HUDEP-2 (cell line): Measurements from ENCODE around the gene CROCC2.

Source experiments
- DNase-seq, 76 experiments: peaks; one replicate each; lab custom pipeline; 2025; ENCODE audit not compliant: unreplicated experiment in 76 of 76; lab: John Stamatoyannopoulos, UW

Gene CROCC2

DNA sequence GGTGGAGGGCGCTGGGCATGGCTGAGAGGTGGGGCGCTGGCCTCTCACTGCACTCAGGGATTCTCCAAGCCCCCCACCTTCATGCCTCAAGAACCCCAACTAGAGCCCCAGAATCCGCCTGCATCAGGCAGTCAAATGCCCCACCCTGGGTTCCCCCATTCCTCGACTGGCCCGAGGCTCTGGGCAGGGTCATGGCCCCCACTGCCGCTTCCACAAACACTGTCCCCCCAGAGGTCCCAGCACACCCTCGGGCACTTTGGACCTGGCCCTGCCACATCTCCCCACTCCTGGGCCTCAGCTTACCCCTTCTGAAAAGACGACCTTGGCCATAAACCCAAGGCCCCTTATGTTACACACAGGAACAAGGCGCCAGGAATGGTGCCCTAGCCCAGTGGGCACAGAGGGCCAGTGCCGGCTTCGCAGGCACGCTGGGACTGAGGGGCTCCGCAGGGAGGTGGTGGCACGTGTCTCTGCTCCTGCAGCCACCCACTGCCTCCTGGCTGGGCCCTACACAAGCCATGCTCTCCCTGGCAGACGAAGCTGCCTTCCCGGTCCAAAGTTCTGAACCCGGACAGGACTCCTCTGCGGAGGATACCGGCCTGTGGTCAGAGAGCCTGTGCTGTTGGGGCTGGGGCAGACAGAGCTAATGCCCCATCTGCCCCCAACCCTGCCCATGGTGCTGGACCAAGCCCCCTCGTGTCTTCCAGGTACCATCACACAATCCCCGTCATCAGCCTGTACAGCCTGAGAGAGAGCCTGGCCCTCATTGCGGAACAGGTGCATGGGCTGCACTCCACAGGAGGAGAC is 30.7 kb upstream of the CROCC2 start:
- no peak for DNase-seq

GRCh38 chr2:240876035-240876474 is 30.1 kb upstream of the CROCC2 start:
- DNase-seq: no peak

- DNase-seq: no peak
These were observed 29.5 kb upstream of the CROCC2 start for GRCh38 chr2:240876475-240877251.

DNA sequence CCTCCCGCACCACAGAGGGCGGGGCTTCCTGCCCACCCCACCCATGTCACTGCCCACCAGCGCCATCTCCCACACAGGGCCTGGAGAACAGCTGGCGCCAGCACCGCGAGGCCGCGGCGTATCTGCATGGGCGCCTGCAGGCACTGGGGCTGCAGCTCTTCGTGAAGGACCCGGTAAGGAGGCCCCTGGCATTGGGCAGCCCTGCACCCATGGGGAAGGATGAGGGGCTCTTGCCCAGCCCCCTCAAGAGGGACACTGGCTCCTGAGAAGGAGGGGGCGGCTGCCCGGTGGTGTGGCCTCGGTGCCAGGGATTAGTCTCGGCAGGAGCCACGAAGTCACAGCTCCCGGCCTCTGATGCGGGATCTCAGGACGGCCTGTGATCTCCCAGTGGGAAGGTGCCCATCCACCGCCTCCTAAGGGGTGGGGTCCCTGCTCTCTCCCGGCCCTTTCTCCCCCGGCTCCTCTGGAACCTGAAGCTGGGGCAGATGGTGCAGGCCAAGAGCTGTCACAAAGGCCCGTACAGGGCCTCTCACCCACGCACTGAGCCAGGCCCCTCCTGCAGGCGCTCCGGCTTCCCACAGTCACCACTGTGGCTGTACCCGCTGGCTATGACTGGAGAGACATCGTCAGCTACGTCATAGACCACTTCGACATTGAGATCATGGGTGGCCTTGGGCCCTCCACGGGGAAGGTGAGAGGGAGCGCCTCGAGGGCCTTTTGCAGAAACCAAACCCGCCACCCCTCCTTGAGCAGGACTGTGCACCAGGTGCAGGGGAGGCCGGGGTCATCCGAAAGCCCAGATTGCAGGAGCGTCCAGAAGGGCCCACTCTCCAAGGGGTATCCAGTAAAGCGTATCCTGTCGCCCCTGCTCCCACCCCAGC is 28.4 kb upstream of the CROCC2 start:
- no peak for DNase-seq

DNA sequence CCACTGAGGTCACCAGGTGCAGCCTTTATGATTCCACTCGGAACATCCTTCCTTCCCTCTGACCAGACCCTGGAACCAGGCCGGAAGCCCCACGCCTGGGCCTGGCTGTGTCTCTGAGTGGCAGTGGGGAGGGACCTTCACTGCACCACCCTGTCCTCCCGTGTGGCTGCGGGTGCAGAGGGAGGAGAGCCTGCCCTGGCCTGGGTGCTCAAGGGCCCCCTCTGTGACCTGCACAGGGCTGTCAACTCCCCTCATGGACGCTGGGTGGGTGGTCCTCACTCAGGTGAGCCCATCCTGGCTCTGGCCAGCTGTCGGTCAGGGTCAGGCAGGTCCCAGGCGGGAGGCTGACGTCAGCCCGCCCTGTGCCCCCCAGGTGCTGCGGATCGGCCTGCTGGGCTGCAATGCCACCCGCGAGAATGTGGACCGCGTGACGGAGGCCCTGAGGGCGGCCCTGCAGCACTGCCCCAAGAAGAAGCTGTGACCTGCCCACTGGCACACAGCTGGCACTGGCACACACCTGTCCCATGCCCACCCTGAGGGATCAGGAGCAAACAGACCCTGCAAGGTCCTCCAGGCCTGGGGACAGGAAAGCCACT is 27.7 kb upstream of the CROCC2 start:
- DNase-seq: no peak

- DNase-seq: no peak
These were observed 27.0 kb upstream of the CROCC2 start for GRCh38 chr2:240879105-240879504.

GRCh38 chr2:240881913-240882312 is 24.2 kb upstream of the CROCC2 start:
- DNase-seq: no peak

DNA sequence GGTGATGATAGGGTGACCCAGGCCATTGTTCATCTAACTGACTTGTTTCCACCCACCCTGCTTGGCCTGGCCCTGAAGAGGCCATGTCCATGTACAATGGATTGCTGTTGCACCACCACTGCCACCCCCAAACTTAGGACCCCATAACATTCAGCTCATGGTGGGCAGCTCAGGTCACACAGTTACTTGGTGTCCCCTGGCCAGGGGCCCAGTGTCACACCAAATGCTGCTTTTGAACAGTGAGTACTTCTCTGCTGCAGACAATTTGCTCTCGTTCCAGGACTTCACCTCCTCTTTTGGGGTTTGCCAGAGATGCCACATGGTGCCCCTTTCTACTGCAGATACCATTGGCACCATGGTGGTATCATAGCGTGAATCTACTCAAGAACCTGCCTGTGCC is 21.9 kb upstream of the CROCC2 start:
- no peak for DNase-seq

DNA sequence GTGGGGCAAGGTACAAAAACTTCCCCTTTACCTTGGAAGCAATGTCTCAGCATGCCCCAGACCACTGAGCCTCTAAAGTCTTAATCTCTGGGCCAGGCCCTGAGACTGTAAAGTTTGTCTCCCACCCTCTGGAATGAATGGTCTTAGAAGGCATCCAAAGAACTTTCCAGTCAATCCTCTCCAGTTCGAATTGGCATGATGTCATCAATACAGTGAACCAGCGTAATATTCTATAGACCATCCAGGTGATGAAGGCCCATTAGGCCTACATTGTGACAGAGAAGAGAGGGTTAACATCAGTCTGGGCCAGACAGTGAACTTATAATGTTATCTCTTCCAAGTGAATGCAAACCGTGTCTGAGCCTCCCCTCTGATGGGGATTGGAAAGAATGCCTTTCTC is 21.4 kb upstream of the CROCC2 start:
- DNase-seq: no peak

DNA sequence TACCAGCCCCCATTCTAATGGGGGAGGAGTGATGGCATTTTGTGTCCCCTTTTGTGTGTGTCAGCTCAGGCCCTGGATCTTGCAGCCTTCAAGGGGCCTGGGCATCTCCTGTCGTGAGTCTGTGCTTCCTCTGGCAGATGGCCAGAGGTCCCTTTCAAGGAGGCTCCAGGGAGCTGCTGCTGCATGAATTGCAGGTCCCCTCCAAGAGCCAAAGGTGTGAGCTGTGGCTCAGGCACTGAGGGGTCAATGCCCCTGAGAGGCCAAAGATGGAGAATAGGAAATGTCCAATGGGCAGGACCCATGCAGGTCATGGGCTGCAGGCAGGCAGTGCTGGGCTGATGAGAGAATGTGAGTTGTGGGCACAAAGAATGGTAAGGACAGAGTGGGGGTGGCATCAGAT is 20.6 kb upstream of the CROCC2 start:
- DNase-seq: no peak

DNA sequence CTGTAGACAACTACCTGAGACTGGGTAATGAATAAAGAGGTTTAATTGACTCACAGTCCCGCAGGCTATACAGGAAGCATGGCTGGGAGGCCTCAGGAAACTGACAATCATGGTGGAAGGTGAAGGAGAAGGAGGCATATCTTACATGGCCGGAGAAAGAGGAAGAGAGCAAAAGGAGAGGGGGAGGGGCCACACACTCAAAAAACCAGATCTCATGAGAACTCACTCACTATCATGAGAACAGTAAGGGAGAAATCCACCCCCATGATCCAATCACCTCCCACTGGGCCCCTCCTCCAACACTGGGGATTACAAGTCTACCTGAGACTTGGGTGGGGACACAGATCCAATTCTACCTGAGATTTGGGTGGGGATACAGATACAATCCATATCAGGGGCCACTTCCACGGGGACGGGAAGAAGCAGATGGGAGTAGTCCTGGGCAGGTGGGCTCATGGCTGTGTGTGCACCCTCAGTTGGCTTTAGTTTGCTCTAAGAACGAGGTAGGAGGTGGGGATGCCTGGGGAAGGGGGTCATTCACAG is 20.0 kb upstream of the CROCC2 start:
- DNase-seq: no peak

DNA sequence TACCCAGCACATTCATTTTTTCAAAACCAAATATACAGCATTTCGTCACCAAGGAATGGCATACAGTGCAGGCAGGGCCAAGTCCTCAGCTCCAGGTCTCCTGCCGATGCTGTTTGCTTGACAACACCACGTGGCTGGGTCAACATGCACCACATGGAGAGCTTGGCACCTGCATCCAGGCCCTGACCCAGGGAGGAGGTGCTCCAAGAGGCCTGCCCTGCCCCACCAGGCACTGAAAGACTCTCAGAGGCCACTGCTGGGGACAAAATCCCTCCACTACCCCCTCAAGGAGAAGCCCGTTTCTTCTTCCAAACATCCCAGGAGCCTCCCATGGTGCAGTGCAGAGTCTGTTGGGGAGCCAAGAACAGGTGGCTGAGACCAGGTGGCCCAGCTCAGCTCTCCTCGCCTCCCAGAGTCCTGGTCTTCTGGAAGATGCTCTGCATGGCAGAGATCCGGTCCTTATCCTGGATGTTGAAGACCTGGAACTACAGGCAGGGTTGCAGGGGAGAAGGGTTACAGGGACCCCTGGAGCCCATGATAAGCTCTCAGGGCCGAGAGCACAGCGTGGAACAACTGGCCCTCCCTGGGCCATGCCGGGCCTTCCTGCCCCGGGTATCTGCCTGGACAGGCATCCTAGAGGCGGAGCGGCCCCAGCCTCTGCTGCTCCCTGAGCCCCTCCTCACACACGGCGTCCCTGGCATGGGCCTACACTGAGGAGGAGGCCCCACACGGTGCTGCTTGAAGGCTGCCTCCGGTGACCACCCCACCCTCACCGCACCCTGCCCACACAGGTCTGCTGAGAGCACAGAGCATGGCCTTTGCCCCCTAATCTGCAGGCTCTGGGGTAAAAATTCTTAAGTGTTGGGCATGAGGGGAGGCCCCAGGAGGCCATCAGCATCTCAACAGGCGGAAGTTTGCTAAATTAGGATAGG is 19.2 kb upstream of the CROCC2 start:
- no peak for DNase-seq

- DNase-seq: no peak
These were observed 18.5 kb upstream of the CROCC2 start for GRCh38 chr2:240887631-240888030.

GRCh38 chr2:240888130-240888889 is 17.8 kb upstream of the CROCC2 start:
- no peak for DNase-seq

GRCh38 chr2:240888890-240889573 is 17.1 kb upstream of the CROCC2 start:
- DNase-seq: no peak

- DNase-seq: no peak
These were observed 16.3 kb upstream of the CROCC2 start for GRCh38 chr2:240889601-240890560.

DNA sequence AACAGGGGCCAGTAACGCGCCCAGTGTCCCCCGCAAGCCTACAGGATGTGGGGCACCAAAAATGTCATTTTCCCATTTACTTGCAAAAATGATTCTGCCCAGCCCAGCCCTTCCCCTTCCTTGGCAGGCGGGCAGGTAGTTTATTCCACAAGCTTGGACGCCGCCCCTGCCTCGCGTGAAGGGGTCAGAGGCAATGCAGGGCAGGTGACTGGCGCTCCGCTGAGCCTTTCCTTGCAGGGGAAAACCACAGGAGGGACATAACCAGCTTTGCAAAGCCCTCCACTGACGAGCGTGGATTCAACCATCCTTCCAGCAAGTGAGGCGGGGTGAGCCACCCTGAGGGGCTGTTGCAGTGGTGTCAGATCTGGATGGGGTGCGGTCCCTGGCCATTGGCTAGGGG is 15.4 kb upstream of the CROCC2 start:
- DNase-seq: no peak
